Dermis microvascular lymphatic vessel endothelial cell (primary cell): ENCODE data around the gene TBXAS1. TPM values are rescaled to one million over a fixed set of nuclear protein-coding genes. Genes with fewer than 3 reads are reported as not detected.

Experiments
- DNase-seq, 2 donors: peaks; one replicate each; pipeline versions ENCODE4 v3.0.0 to v3.0.0-alpha.2; 2010; ENCODE audit warnings: low read depth in 2 of 2
- total RNA-seq: library from RNA; depleted of rRNA; stranded (reverse); fragments of >200 nt; gene quantifications from 2 replicates; pipeline ENCODE4 v1.2.1, GENCODE V29; 2014

Gene TBXAS1
- total RNA-seq, 1 donor from 2014 or later: 0.64 TPM

- no peak for DNase-seq
Measured at GRCh38 chr7:140069298-140069949, 240.4 kb downstream of the TBXAS1 start.

Other genes with a start within 250 kb of the TBXAS1 start
- 5.9 and 11.1 TPM in 2 replicates for gene HIPK2, start 51.3 kb upstream of the TBXAS1 start, total RNA-seq
- gene PARP12, start 233.7 kb downstream of the TBXAS1 start, total RNA-seq: 57.0 and 75.4 TPM in 2 replicates